ENCODE results near the gene CLCN6. TPM values are rescaled to one million over a fixed set of nuclear protein-coding genes. Genes with fewer than 3 reads are reported as not detected.

Gene CLCN6
- total and polyA plus RNA-seq, 10 of the 15 experiments (the other 5 are each of a cell fraction or from before 2014, with no cell fraction given): 2.2 to 20.9 (median 10.2) TPM

DNA sequence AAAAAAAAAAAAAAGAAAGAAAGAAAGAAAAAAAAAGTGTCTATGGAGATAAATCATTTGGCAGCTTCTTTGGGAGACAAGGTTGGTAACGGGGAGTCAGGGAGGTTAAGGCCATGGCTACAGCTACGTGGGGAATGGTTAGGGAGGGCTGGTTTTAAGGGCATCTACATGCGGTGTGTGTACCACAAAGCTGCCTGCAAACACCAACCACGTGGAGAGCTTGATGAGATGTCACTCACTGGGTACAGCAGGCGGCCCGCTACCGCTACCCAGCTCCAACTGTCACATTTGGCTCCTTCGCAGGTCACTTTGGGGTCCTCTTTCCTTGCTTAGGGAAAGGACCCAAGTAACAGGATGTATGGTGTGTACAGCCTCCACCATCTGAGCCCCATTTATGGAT is 48.5 kb downstream of the CLCN6 start:
- POLR2A ChIA-PET: no interaction called here
- H3K27me3 ChIP-seq (replicated peaks in 1 of 2; ENCODE audit: control insufficient read depth in 2 of 2, insufficient read depth in 2 of 2, low read length in 1 of 2): peaks cover 3 to 12% of the 10 kb centered on the region in 2 experiments; a peak in 3 of 4 replicates
- no peak overlapping the region for H3K9ac ChIP-seq (ENCODE audit: control insufficient read depth, insufficient read depth, low read length)
- CTCF ChIA-PET: no interaction called here
- H4K20me1 ChIP-seq (ENCODE audit: control insufficient read depth, insufficient read depth): no peaks in the 10 kb centered on the region
- no peak for ATAC-seq
- in situ Hi-C loops (cut with MboI): no loop called here
- 56% methylated on average over 8 of the region's 8 CpGs for WGBS (ENCODE audit: insufficient coverage, insufficient replicate concordance, low lambda C conversion rate, missing lambda C conversion rate)
- BruUV-seq (replicated peaks): no TSS peak
- no peak overlapping the region for H3K4me3 ChIP-seq
- no peak overlapping the region for H3K27ac ChIP-seq (ENCODE audit: control insufficient read depth, insufficient read depth)
- RAD21 ChIA-PET (ENCODE audit: unreplicated experiment): interaction anchor here (0.6 kb wide), 1 partner anchor 17 kb away, joined by 3 read pairs; no protein-coding TSS in a partner anchor
- H3K36me3 ChIP-seq (ENCODE audit: control insufficient read depth in 2 of 2, insufficient read depth in 2 of 2, low read length in 1 of 2): no peaks in the 10 kb centered on the region
- no peaks in the 10 kb centered on the region for H3K9me3 ChIP-seq (replicated peaks; ENCODE audit: control insufficient read depth, insufficient read depth, low read length)
- SMC1A ChIA-PET (ENCODE audit: uncharacterized antibody, unreplicated experiment): no interaction called here
- no peak overlapping the region for H3K4me2 ChIP-seq (ENCODE audit: control insufficient read depth, insufficient read depth)
- no peaks in the 10 kb centered on the region for H3K79me2 ChIP-seq (ENCODE audit: control insufficient read depth, insufficient read depth, low read length)
- H3K4me1 ChIP-seq (ENCODE audit: control insufficient read depth, insufficient read depth, low read length): no peaks in the 10 kb centered on the region
- TF ChIP-seq, protein P1, sequence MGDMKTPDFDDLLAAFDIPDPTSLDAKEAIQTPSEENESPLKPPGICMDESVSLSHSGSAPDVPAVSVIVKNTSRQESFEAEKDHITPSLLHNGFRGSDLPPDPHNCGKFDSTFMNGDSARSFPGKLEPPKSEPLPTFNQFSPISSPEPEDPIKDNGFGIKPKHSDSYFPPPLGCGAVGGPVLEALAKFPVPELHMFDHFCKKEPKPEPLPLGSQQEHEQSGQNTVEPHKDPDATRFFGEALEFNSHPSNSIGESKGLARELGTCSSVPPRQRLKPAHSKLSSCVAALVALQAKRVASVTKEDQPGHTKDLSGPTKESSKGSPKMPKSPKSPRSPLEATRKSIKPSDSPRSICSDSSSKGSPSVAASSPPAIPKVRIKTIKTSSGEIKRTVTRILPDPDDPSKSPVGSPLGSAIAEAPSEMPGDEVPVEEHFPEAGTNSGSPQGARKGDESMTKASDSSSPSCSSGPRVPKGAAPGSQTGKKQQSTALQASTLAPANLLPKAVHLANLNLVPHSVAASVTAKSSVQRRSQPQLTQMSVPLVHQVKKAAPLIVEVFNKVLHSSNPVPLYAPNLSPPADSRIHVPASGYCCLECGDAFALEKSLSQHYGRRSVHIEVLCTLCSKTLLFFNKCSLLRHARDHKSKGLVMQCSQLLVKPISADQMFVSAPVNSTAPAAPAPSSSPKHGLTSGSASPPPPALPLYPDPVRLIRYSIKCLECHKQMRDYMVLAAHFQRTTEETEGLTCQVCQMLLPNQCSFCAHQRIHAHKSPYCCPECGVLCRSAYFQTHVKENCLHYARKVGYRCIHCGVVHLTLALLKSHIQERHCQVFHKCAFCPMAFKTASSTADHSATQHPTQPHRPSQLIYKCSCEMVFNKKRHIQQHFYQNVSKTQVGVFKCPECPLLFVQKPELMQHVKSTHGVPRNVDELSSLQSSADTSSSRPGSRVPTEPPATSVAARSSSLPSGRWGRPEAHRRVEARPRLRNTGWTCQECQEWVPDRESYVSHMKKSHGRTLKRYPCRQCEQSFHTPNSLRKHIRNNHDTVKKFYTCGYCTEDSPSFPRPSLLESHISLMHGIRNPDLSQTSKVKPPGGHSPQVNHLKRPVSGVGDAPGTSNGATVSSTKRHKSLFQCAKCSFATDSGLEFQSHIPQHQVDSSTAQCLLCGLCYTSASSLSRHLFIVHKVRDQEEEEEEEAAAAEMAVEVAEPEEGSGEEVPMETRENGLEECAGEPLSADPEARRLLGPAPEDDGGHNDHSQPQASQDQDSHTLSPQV (IDR thresholded peaks at IDR 0.05): no peak
- TF ChIP-seq, protein P2, sequence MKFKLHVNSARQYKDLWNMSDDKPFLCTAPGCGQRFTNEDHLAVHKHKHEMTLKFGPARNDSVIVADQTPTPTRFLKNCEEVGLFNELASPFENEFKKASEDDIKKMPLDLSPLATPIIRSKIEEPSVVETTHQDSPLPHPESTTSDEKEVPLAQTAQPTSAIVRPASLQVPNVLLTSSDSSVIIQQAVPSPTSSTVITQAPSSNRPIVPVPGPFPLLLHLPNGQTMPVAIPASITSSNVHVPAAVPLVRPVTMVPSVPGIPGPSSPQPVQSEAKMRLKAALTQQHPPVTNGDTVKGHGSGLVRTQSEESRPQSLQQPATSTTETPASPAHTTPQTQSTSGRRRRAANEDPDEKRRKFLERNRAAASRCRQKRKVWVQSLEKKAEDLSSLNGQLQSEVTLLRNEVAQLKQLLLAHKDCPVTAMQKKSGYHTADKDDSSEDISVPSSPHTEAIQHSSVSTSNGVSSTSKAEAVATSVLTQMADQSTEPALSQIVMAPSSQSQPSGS (IDR thresholded peaks at IDR 0.05; ENCODE audit: low read length): no peak
- TF ChIP-seq TCF7 (IDR thresholded peaks at IDR 0.05; ENCODE audit: borderline replicate concordance): no peak
- TF ChIP-seq MEF2B (IDR thresholded peaks at IDR 0.05; ENCODE audit: partially characterized antibody, poor library complexity, severe bottlenecking): no peak
- no peak for TF ChIP-seq TARDBP (IDR thresholded peaks at IDR 0.05; ENCODE audit: borderline replicate concordance)
- no peak for TF ChIP-seq USF1 (IDR thresholded peaks at IDR 0.05; ENCODE audit: borderline replicate concordance, extremely low read length, insufficient read depth, low read depth, low read length)
- TF ChIP-seq USF2 (IDR thresholded peaks at IDR 0.05; ENCODE audit: borderline replicate concordance, low read depth, low read length): no peak
- TF ChIP-seq ZNF384 (IDR thresholded peaks at IDR 0.05; ENCODE audit: borderline replicate concordance, low read depth, low read length): no peak
- TF ChIP-seq ZBTB33 (IDR thresholded peaks at IDR 0.05): no peak
- no peak for TF ChIP-seq MXI1 (IDR thresholded peaks at IDR 0.05; ENCODE audit: low read depth, low read length)
- TF ChIP-seq ZBED1 (IDR thresholded peaks at IDR 0.05; ENCODE audit: borderline replicate concordance): no peak
- no peak for TF ChIP-seq MEF2A (IDR thresholded peaks at IDR 0.05; ENCODE audit: insufficient read depth, low read depth, low read length)
- DNase-seq (ENCODE audit: low read depth, low spot score): no peak
- intact Hi-C loops (cut with micrococcal nuclease; ENCODE audit: unreplicated experiment): no loop called here
- no peak overlapping the region for H2AFZ ChIP-seq (ENCODE audit: control insufficient read depth, low read depth, low read length)
- FAIRE-seq: no peak
